ENCODE results near the gene HSPG2. TPM values are rescaled to one million over a fixed set of nuclear protein-coding genes. Genes with fewer than 3 reads are reported as not detected.

The HSPG2 gene
- total and polyA plus RNA-seq, 4 donors: 49.6 to 85.8 (median 64.8) TPM

GRCh38 chr1:21916447-21917238 lies 20.5 kb downstream of the HSPG2 start:
- Histone ChIP-seq H3K4me1 (ENCODE audit: control insufficient read depth, insufficient read depth, low read length) (peaks cover 46% of the 10 kb centered on the region), H3K36me3 (ENCODE audit: control insufficient read depth, insufficient read depth, low read length) (no peaks in the 10 kb centered on the region), H3K9me3 (ENCODE audit: control insufficient read depth, insufficient read depth, low read length) (no peaks in the 10 kb centered on the region), H3K4me3 (ENCODE audit: low read depth, low read length) (no peak overlapping the region), H3K27me3 (ENCODE audit: control insufficient read depth, insufficient read depth, low read length) (no peaks in the 10 kb centered on the region), H3K27ac (ENCODE audit: low read depth, low read length) (no peak overlapping the region)
- DNase-seq (ENCODE audit: low read depth in 4 of 6, low spot score in 6 of 6): no peak
- 94% methylated on average over 11 of the region's 20 CpGs for WGBS (ENCODE audit: insufficient coverage)

- no peak overlapping the region for H3K4me3 ChIP-seq (ENCODE audit: low read depth, low read length)
- DNase-seq (ENCODE audit: low read depth in 4 of 6, low spot score in 6 of 6): peak in 2 of 6 donors; percentile 35 to 64
- no peaks in the 10 kb centered on the region for H3K27me3 ChIP-seq (ENCODE audit: control insufficient read depth, insufficient read depth, low read length)
- WGBS (ENCODE audit: insufficient coverage): 27% methylated on average over 12 of the region's 21 CpGs
- H3K36me3 ChIP-seq (ENCODE audit: control insufficient read depth, insufficient read depth, low read length): no peaks in the 10 kb centered on the region
- no peaks in the 10 kb centered on the region for H3K9me3 ChIP-seq (ENCODE audit: control insufficient read depth, insufficient read depth, low read length)
- peaks cover 48% of the 10 kb centered on the region for H3K4me1 ChIP-seq (ENCODE audit: control insufficient read depth, insufficient read depth, low read length)
- peak overlapping the region; percentile 10 for H3K27ac ChIP-seq (ENCODE audit: low read depth, low read length)
Observed at GRCh38 chr1:21914880-21915640, 22.1 kb downstream of the HSPG2 start.

GRCh38 chr1:21914450-21914849 lies 22.7 kb downstream of the HSPG2 start:
- 89% methylated on average over 5 of the region's 5 CpGs for WGBS (ENCODE audit: insufficient coverage)
- no peak overlapping the region for H3K27ac ChIP-seq (ENCODE audit: low read depth, low read length)

GRCh38 chr1:21913763-21914162 lies 23.3 kb downstream of the HSPG2 start:
- H3K27me3 ChIP-seq (ENCODE audit: control insufficient read depth, insufficient read depth, low read length): no peaks in the 10 kb centered on the region
- WGBS (ENCODE audit: insufficient coverage): 88% methylated on average over 4 of the region's 5 CpGs
- no peak for DNase-seq (ENCODE audit: low read depth in 4 of 6, low spot score in 6 of 6)
- no peak overlapping the region for H3K4me3 ChIP-seq (ENCODE audit: low read depth, low read length)
- H3K27ac ChIP-seq (ENCODE audit: low read depth, low read length): peak overlapping the region; percentile 11
- no peaks in the 10 kb centered on the region for H3K36me3 ChIP-seq (ENCODE audit: control insufficient read depth, insufficient read depth, low read length)
- H3K9me3 ChIP-seq (ENCODE audit: control insufficient read depth, insufficient read depth, low read length): no peaks in the 10 kb centered on the region
- peaks cover 61% of the 10 kb centered on the region for H3K4me1 ChIP-seq (ENCODE audit: control insufficient read depth, insufficient read depth, low read length)

More at GRCh38 chr1:21914450-21914849, 22.7 kb downstream of the HSPG2 start:
- H3K36me3 ChIP-seq (ENCODE audit: control insufficient read depth, insufficient read depth, low read length): no peaks in the 10 kb centered on the region
- H3K27me3 ChIP-seq (ENCODE audit: control insufficient read depth, insufficient read depth, low read length): no peaks in the 10 kb centered on the region
- H3K9me3 ChIP-seq (ENCODE audit: control insufficient read depth, insufficient read depth, low read length): no peaks in the 10 kb centered on the region
- no peak for DNase-seq (ENCODE audit: low read depth in 4 of 6, low spot score in 6 of 6)
- no peak overlapping the region for H3K4me3 ChIP-seq (ENCODE audit: low read depth, low read length)
- H3K4me1 ChIP-seq (ENCODE audit: control insufficient read depth, insufficient read depth, low read length): peaks cover 54% of the 10 kb centered on the region

- Histone ChIP-seq H3K9me3 (ENCODE audit: control insufficient read depth, insufficient read depth, low read length) (no peaks in the 10 kb centered on the region), H3K4me1 (ENCODE audit: control insufficient read depth, insufficient read depth, low read length) (peaks cover 61% of the 10 kb centered on the region), H3K27ac (ENCODE audit: low read depth, low read length) (peak overlapping the region; percentile 11), H3K36me3 (ENCODE audit: control insufficient read depth, insufficient read depth, low read length) (no peaks in the 10 kb centered on the region), H3K4me3 (ENCODE audit: low read depth, low read length) (no peak overlapping the region), H3K27me3 (ENCODE audit: control insufficient read depth, insufficient read depth, low read length) (no peaks in the 10 kb centered on the region)
- 69% methylated on average over 7 of the region's 8 CpGs for WGBS (ENCODE audit: insufficient coverage)
- no peak for DNase-seq (ENCODE audit: low read depth in 4 of 6, low spot score in 6 of 6)
Observed at GRCh38 chr1:21913258-21913657, 23.9 kb downstream of the HSPG2 start.

- H3K27ac ChIP-seq (ENCODE audit: low read depth, low read length): peak overlapping the region; percentile 61
- no peak for DNase-seq (ENCODE audit: low read depth in 4 of 6, low spot score in 6 of 6)
- no peak overlapping the region for H3K4me3 ChIP-seq (ENCODE audit: low read depth, low read length)
- WGBS (ENCODE audit: insufficient coverage): 95% methylated on average over 3 of the region's 9 CpGs
- H3K36me3 ChIP-seq (ENCODE audit: control insufficient read depth, insufficient read depth, low read length): no peaks in the 10 kb centered on the region
- no peaks in the 10 kb centered on the region for H3K27me3 ChIP-seq (ENCODE audit: control insufficient read depth, insufficient read depth, low read length)
- no peaks in the 10 kb centered on the region for H3K9me3 ChIP-seq (ENCODE audit: control insufficient read depth, insufficient read depth, low read length)
- peaks cover 64% of the 10 kb centered on the region for H3K4me1 ChIP-seq (ENCODE audit: control insufficient read depth, insufficient read depth, low read length)
Observed at GRCh38 chr1:21912038-21912758, 24.9 kb downstream of the HSPG2 start.

- Histone ChIP-seq H3K36me3 (ENCODE audit: control insufficient read depth, insufficient read depth, low read length) (peaks cover under 1% of the 10 kb centered on the region), H3K4me1 (ENCODE audit: control insufficient read depth, insufficient read depth, low read length) (peaks cover 69% of the 10 kb centered on the region), H3K4me3 (ENCODE audit: low read depth, low read length) (no peak overlapping the region), H3K27me3 (ENCODE audit: control insufficient read depth, insufficient read depth, low read length) (no peaks in the 10 kb centered on the region), H3K9me3 (ENCODE audit: control insufficient read depth, insufficient read depth, low read length) (no peaks in the 10 kb centered on the region), H3K27ac (ENCODE audit: low read depth, low read length) (peak overlapping the region; percentile 86)
- WGBS (ENCODE audit: insufficient coverage): 48% methylated on average over 9 of the region's 10 CpGs
- peak in 1 of 6 donors; percentile 48 for DNase-seq (ENCODE audit: low read depth in 4 of 6, low spot score in 6 of 6)
Observed at GRCh38 chr1:21911205-21912001, 25.7 kb downstream of the HSPG2 start.

- peak in 2 of 6 donors; percentile 62 to 73 for DNase-seq (ENCODE audit: low read depth in 4 of 6, low spot score in 6 of 6)
- Histone ChIP-seq H3K4me3 (ENCODE audit: low read depth, low read length) (no peak overlapping the region), H3K27me3 (ENCODE audit: control insufficient read depth, insufficient read depth, low read length) (no peaks in the 10 kb centered on the region), H3K9me3 (ENCODE audit: control insufficient read depth, insufficient read depth, low read length) (no peaks in the 10 kb centered on the region), H3K4me1 (ENCODE audit: control insufficient read depth, insufficient read depth, low read length) (peaks cover 72% of the 10 kb centered on the region), H3K27ac (ENCODE audit: low read depth, low read length) (peak overlapping the region; percentile 86), H3K36me3 (ENCODE audit: control insufficient read depth, insufficient read depth, low read length) (peaks cover 6% of the 10 kb centered on the region)
- WGBS (ENCODE audit: insufficient coverage): 47% methylated on average over 5 of the region's 11 CpGs
Observed at GRCh38 chr1:21910558-21911204, 26.4 kb downstream of the HSPG2 start.

Data from spinal cord (tissue), 10 donors.